Hepatic stellate cell (primary cell): Measurements from ENCODE around the gene PIK3C3.

ENCODE experiments used
- DNase-seq: peaks from one replicate; pipeline ENCODE4 v3.0.0; 2011; ENCODE audit warnings: low spot score

The PIK3C3 gene

GRCh38 chr18:41954827-41955613 is at the start of gene PIK3C3:
Gene PIK3C3, plus strand, starts transcription at chr18:41955234. Its CDS starts 58 bp downstream, at chr18:41955292.
- DNase-seq = peak; percentile 84

- DNase-seq = no peak
Measured at GRCh38 chr18:41905786-41906527, 49.1 kb upstream of the PIK3C3 start.

- DNase-seq = peak; percentile 7
Measured at GRCh38 chr18:41906528-41907146, 48.4 kb upstream of the PIK3C3 start.

- no peak for DNase-seq
Measured at GRCh38 chr18:41917181-41917580, 37.9 kb upstream of the PIK3C3 start.

GRCh38 chr18:41921770-41922169 is 33.3 kb upstream of the PIK3C3 start:
- no peak for DNase-seq

- DNase-seq = no peak
Measured at GRCh38 chr18:41922176-41922575, 32.9 kb upstream of the PIK3C3 start.

- no peak for DNase-seq
Measured at GRCh38 chr18:41922841-41923240, 32.2 kb upstream of the PIK3C3 start.

- no peak for DNase-seq
Measured at GRCh38 chr18:41923446-41923845, 31.6 kb upstream of the PIK3C3 start.

- no peak for DNase-seq
Measured at GRCh38 chr18:41928581-41928980, 26.5 kb upstream of the PIK3C3 start.

- DNase-seq = no peak
Measured at GRCh38 chr18:41932899-41933298, 22.1 kb upstream of the PIK3C3 start.

GRCh38 chr18:41933778-41934177 is 21.3 kb upstream of the PIK3C3 start:
- no peak for DNase-seq

GRCh38 chr18:41936471-41937134 is 18.4 kb upstream of the PIK3C3 start:
- DNase-seq = no peak

GRCh38 chr18:41938445-41938844 is 16.6 kb upstream of the PIK3C3 start:
- DNase-seq = peak; percentile 53

GRCh38 chr18:41939326-41939725 is 15.7 kb upstream of the PIK3C3 start:
- no peak for DNase-seq

GRCh38 chr18:41940506-41941215 is 14.4 kb upstream of the PIK3C3 start:
- DNase-seq = peak; percentile 52

GRCh38 chr18:41942254-41942653 is 12.8 kb upstream of the PIK3C3 start:
- no peak for DNase-seq

GRCh38 chr18:41948544-41949110 is 6.4 kb upstream of the PIK3C3 start:
- no peak for DNase-seq

- DNase-seq = no peak
Measured at GRCh38 chr18:41949206-41949920, 5.7 kb upstream of the PIK3C3 start.

GRCh38 chr18:41955688-41956087 is 654 bp downstream of the PIK3C3 start:
- no peak for DNase-seq

GRCh38 chr18:41959045-41959444 is 4.0 kb downstream of the PIK3C3 start:
- DNase-seq = no peak
